Suprapubic skin (tissue), 4 donors: ENCODE measurements around the gene ACSM2B. TPM values are rescaled to one million over a fixed set of nuclear protein-coding genes. Genes with fewer than 3 reads are reported as not detected.
"Not testable (repeated sequence)": the region's sequence is repeated elsewhere in the genome, so short reads cannot be mapped to it uniquely, and the experiment has no call there.

Experiments
- DNase-seq, 2 donors: peaks; one replicate each; pipeline ENCODE4 v3.0.0-alpha.2; 2019; ENCODE audit warnings: low spot score in 2 of 2
- H3K27ac ChIP-seq: fragments of 200-600 bp; sonication (generic); one replicate; pipeline ENCODE4 v1.5.1; 2019
- H3K27me3 ChIP-seq: fragments of 200-600 bp; sonication (generic); one replicate; pipeline ENCODE4 v1.5.1; 2019
- H3K36me3 ChIP-seq: fragments of 200-600 bp; sonication (generic); one replicate; pipeline ENCODE4 v1.5.1; 2019
- H3K4me1 ChIP-seq: fragments of 200-600 bp; sonication (generic); one replicate; pipeline ENCODE4 v1.5.1; 2019
- H3K4me3 ChIP-seq: fragments of 200-600 bp; sonication (generic); one replicate; pipeline ENCODE4 v1.5.1; 2019; ENCODE audit warnings: mild to moderate bottlenecking
- H3K9me3 ChIP-seq: fragments of 200-600 bp; sonication (generic); one replicate; pipeline ENCODE4 v1.5.1; 2019
- EP300 ChIP-seq: sonication (generic); formaldehyde crosslinking; IDR thresholded peaks from one replicate; pipeline ENCODE4 v1.6.1; 2017; ENCODE audit warnings: antibody characterized with exemption
- POLR2A ChIP-seq, 2 donors: fragments of 450-650 bp; IDR thresholded peaks; one replicate each; pipeline ENCODE4 v1.6.1; 2017; ENCODE audit warnings: antibody characterized with exemption in 2 of 2, mild to moderate bottlenecking in 2 of 2, moderate library complexity in 2 of 2
- POLR2AphosphoS5 ChIP-seq, 3 donors: sonication (generic); formaldehyde crosslinking; IDR thresholded peaks; one replicate each; pipeline ENCODE4 v1.6.1; 2017; ENCODE audit warnings: antibody characterized with exemption in 3 of 3
- WGBS: methylation state at CpG from one replicate; pipeline ENCODE4 v1.1.5; 2018; 5-methylcytosine and 5-hydroxymethylcytosine counted together
- total RNA-seq, 4 donors: library from RNA; depleted of rRNA; stranded (reverse); fragments of >200 nt; gene quantifications; one replicate each; pipeline ENCODE4 v1.1.0, GENCODE V29; 2016
- TF ChIP-seq, protein P1 (sequence below), 2 donors: fragments of 200-600 bp in 1 of 2; fragments of 450-650 bp in 1 of 2; sonication (generic) in 1 of 2; IDR thresholded peaks; one replicate each; pipeline ENCODE4 v1.5.1; 2016 to 2019; ENCODE audit warnings: antibody characterized with exemption in 2 of 2, mild to moderate bottlenecking in 1 of 2, moderate library complexity in 1 of 2

ACSM2B gene
- total RNA-seq, 4 donors from 2014 or later: 0.32 TPM; not detected in 3

DNA sequence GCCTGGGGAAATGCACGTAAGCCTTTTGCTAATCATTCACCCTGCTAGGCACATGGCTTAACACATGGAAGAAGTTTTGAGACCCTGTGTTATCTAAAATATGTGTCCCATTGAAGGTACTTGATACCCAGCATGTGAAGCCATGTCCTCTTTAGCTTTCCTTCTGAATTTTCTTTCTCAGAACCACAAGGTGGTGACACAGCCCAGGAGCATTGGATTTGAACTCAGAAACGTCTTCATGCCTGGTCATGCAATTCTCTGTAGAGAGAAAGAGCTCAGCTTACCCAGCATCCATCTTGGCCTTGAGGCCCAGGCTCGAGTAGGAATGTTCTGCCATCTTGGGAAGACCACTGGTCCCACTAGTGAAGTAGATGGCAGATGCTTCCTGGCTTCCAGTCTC, 22.7 kb downstream of the ACSM2B start:
- not testable (repeated sequence) for H3K4me1 ChIP-seq, H3K9me3 ChIP-seq, H3K27ac ChIP-seq, H3K27me3 ChIP-seq, DNase-seq, H3K36me3 ChIP-seq, H3K4me3 ChIP-seq
- WGBS: 42% methylated on average over 3 of the region's 3 CpGs

DNA sequence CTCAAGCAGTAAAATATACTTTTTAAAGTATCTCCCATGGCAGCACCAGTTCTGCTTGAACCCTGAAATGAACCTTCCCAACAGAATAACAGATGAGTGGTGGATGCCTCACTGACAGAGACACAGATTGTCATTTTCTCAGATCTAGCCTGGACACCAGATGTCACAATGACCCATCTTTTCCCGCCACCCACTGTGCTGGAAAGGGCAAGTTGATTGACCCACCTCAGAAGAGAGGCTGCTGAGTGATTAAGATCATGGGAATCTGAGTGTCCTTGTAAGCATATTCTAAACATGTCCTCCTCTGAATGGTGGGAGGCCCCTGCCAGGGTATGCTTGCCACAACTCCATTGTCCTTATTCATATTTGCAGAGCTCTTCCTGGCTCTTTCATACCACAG, 29.2 kb downstream of the ACSM2B start:
- H3K4me1 ChIP-seq, H3K36me3 ChIP-seq, DNase-seq, H3K4me3 ChIP-seq, H3K27ac ChIP-seq, H3K27me3 ChIP-seq, H3K9me3 ChIP-seq: not testable (repeated sequence)
- 77% methylated on average over 1 of the region's 1 CpG for WGBS

GRCh38 chr16:20546278-20546853, 29.8 kb downstream of the ACSM2B start:
- H3K4me3 ChIP-seq, H3K4me1 ChIP-seq, H3K36me3 ChIP-seq, H3K9me3 ChIP-seq, H3K27ac ChIP-seq, H3K27me3 ChIP-seq, DNase-seq: not testable (repeated sequence)
- 66% methylated on average over 5 of the region's 5 CpGs for WGBS

- DNase-seq, H3K27me3 ChIP-seq, H3K36me3 ChIP-seq, H3K9me3 ChIP-seq, H3K27ac ChIP-seq, H3K4me3 ChIP-seq, H3K4me1 ChIP-seq: not testable (repeated sequence)
- WGBS: 76% methylated on average over 5 of the region's 5 CpGs
Observed at GRCh38 chr16:20540603-20541316, 35.4 kb downstream of the ACSM2B start.

DNA sequence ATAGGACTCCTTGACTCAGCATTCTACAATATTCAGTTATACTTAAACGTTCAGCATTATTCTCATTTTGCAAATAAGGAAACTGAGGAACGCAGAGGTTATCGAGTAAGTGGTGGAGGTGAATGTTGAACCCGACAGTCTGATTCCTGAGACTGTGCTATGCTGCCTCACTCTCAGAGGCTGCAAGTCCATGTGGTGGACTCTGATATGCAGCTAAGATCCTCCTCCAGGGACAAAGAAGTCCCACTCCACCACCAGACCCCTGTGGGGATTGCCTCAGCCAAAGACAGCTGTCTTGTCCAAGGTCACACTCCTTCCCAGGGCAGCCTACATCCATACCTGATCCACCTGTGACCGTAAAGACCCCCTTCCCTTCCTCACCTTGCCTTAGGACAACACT, 37.5 kb downstream of the ACSM2B start:
- 84% methylated on average over 4 of the region's 5 CpGs for WGBS
- TF ChIP-seq POLR2A (IDR thresholded peaks at IDR 0.05) (no peak), POLR2AphosphoS5 (IDR thresholded peaks at IDR 0.05) (no peak), EP300 (no peak)
- TF ChIP-seq, protein P1, sequence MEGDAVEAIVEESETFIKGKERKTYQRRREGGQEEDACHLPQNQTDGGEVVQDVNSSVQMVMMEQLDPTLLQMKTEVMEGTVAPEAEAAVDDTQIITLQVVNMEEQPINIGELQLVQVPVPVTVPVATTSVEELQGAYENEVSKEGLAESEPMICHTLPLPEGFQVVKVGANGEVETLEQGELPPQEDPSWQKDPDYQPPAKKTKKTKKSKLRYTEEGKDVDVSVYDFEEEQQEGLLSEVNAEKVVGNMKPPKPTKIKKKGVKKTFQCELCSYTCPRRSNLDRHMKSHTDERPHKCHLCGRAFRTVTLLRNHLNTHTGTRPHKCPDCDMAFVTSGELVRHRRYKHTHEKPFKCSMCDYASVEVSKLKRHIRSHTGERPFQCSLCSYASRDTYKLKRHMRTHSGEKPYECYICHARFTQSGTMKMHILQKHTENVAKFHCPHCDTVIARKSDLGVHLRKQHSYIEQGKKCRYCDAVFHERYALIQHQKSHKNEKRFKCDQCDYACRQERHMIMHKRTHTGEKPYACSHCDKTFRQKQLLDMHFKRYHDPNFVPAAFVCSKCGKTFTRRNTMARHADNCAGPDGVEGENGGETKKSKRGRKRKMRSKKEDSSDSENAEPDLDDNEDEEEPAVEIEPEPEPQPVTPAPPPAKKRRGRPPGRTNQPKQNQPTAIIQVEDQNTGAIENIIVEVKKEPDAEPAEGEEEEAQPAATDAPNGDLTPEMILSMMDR (IDR thresholded peaks at IDR 0.05): no peak
- Histone ChIP-seq H3K4me1 (no peaks in the 10 kb centered on the region), H3K36me3 (no peaks in the 10 kb centered on the region), H3K27ac (no peak overlapping the region), H3K4me3 (no peak overlapping the region), H3K27me3 (no peaks in the 10 kb centered on the region), H3K9me3 (no peaks in the 10 kb centered on the region)
- DNase-seq: no peak

- WGBS: 46% methylated on average over 1 of the region's 1 CpG
- Histone ChIP-seq H3K27me3 (no peaks in the 10 kb centered on the region), H3K4me1 (no peaks in the 10 kb centered on the region), H3K27ac (no peak overlapping the region), H3K4me3 (no peak overlapping the region), H3K9me3 (no peaks in the 10 kb centered on the region), H3K36me3 (no peaks in the 10 kb centered on the region)
- no peak for DNase-seq
- TF ChIP-seq, protein P1 (IDR thresholded peaks at IDR 0.05): no peak
- TF ChIP-seq POLR2AphosphoS5 (IDR thresholded peaks at IDR 0.05): no peak
- no peak for TF ChIP-seq POLR2A (IDR thresholded peaks at IDR 0.05)
- no peak for TF ChIP-seq EP300
Observed at GRCh38 chr16:20538181-20538580, 38.0 kb downstream of the ACSM2B start.

- not testable (repeated sequence) for H3K4me1 ChIP-seq, H3K27ac ChIP-seq, H3K27me3 ChIP-seq, H3K36me3 ChIP-seq, H3K9me3 ChIP-seq, DNase-seq, H3K4me3 ChIP-seq
- 34% methylated on average over 1 of the region's 1 CpG for WGBS
Observed at GRCh38 chr16:20536669-20537068, 39.5 kb downstream of the ACSM2B start.

GRCh38 chr16:20532284-20532792, 43.8 kb downstream of the ACSM2B start:
- no CpG with 5 or more reads among the region's 3 CpGs for WGBS
- H3K27me3 ChIP-seq, H3K9me3 ChIP-seq, DNase-seq, H3K4me1 ChIP-seq, H3K36me3 ChIP-seq, H3K27ac ChIP-seq, H3K4me3 ChIP-seq: not testable (repeated sequence)

GRCh38 chr16:20531795-20532194, 44.4 kb downstream of the ACSM2B start:
- not testable (repeated sequence) for H3K4me3 ChIP-seq, H3K27ac ChIP-seq, H3K4me1 ChIP-seq, H3K36me3 ChIP-seq, H3K27me3 ChIP-seq, H3K9me3 ChIP-seq, DNase-seq
- no CpG with 5 or more reads among the region's 13 CpGs for WGBS
